B cell (primary cell): ENCODE measurements around the gene PRKACA. TPM values are rescaled to one million over a fixed set of nuclear protein-coding genes. Genes with fewer than 3 reads are reported as not detected.

Experiments used
- ATAC-seq: fragments of 200-7000 bp; cut with Tn5 transposase; one replicate; pipeline ENCODE4 v1.10.0; 2021; ENCODE audit warnings: low read depth, mild to moderate bottlenecking, moderate number of reproducible peaks, moderate library complexity
- CTCF ChIA-PET: fragments of 350-600 bp; sonication (Branson Sonifier 250); formaldehyde crosslinking; loops from one replicate; lab custom pipeline; 2021; ENCODE audit warnings: antibody characterized with exemption, inconsistent platforms; lab: Charles Lee
- POLR2A ChIA-PET: fragments of 350-600 bp; sonication (Branson Sonifier 250); formaldehyde crosslinking; loops from one replicate; lab custom pipeline; 2021; ENCODE audit warnings: antibody characterized with exemption; lab: Charles Lee
- DNase-seq: peaks from one replicate; pipeline ENCODE4 v3.0.0; 2013
- H2AFZ ChIP-seq: 2 replicates; pipeline ENCODE4 v1.6.1; 2012; ENCODE audit warnings: mild to moderate bottlenecking, low read depth, low read length; ENCODE audit not compliant: insufficient read depth, poor library complexity, severe bottlenecking
- H3K27ac ChIP-seq, 2 donors: 1 replicate in 1 of 2; 2 replicates in 1 of 2; pipeline ENCODE4 v1.5.1; 2012 to 2013; ENCODE audit warnings: low read length in 2 of 2, mild to moderate bottlenecking in 2 of 2, moderate library complexity in 1 of 2
- H3K27me3 ChIP-seq, 4 experiments: fragments of 200-600 bp in 1 of 4; sonication (generic) in 1 of 4; replicated peaks in 1 of 4; 1 replicate in 2 of 4; 2 replicates in 2 of 4; pipeline versions ENCODE4 v1.6.1 to v1.7.0; 2013 to 2016; ENCODE audit warnings: low read length in 3 of 4, mild to moderate bottlenecking in 2 of 4, mixed read lengths in 1 of 4, moderate library complexity in 1 of 4; ENCODE audit not compliant: insufficient read depth in 4 of 4, control insufficient read depth in 3 of 4; ENCODE audit errors: control extremely low read depth in 1 of 4
- H3K36me3 ChIP-seq, 2 experiments: replicated peaks in 1 of 2; 1 replicate in 1 of 2; 2 replicates in 1 of 2; pipeline versions ENCODE4 v1.6.1 to v1.7.1; 2013; ENCODE audit warnings: low read length in 1 of 2; ENCODE audit not compliant: insufficient read depth in 2 of 2, control insufficient read depth in 1 of 2; ENCODE audit errors: control extremely low read depth in 1 of 2, extremely low read depth in 1 of 2
- H3K4me1 ChIP-seq, 2 donors: fragments of 200-600 bp in 1 of 2; sonication (generic) in 1 of 2; 1 replicate in 1 of 2; 2 replicates in 1 of 2; pipeline versions ENCODE4 v1.5.1 to v1.6.1; 2013 to 2017; ENCODE audit warnings: low read length in 2 of 2; ENCODE audit not compliant: control insufficient read depth in 2 of 2, insufficient read depth in 2 of 2
- H3K4me2 ChIP-seq: replicated peaks from 2 replicates; pipeline ENCODE3; 2012; ENCODE audit warnings: mild to moderate bottlenecking, low read depth, low read length; ENCODE audit not compliant: poor library complexity, severe bottlenecking
- H3K4me3 ChIP-seq, 5 experiments: fragments of 200-600 bp in 1 of 5; sonication (generic) in 1 of 5; 1 replicate in 3 of 5; 2 replicates in 2 of 5; pipeline versions ENCODE4 v1.5.1 to v1.7.0; 2011 to 2016; ENCODE audit warnings: low read length in 4 of 5, mild to moderate bottlenecking in 4 of 5, low read depth in 2 of 5, control low read depth in 1 of 5, moderate library complexity in 1 of 5; ENCODE audit not compliant: insufficient read depth in 1 of 5; ENCODE audit errors: control extremely low read depth in 1 of 5, extremely low read depth in 1 of 5
- H3K79me2 ChIP-seq: fragments of 200-600 bp; sonication (generic); one replicate; pipeline ENCODE4 v1.6.0; 2016; ENCODE audit warnings: low read length; ENCODE audit not compliant: control insufficient read depth, insufficient read depth
- H3K9ac ChIP-seq: fragments of 200-600 bp; sonication (generic); 2 replicates; pipeline ENCODE4 v1.6.1; 2017; ENCODE audit warnings: mild to moderate bottlenecking, low read length, moderate library complexity
- H3K9me3 ChIP-seq, 3 donors: one replicate each; pipeline versions ENCODE4 v1.6.1 to v1.7.1; 2013; ENCODE audit warnings: low read length in 2 of 3; ENCODE audit not compliant: control insufficient read depth in 2 of 3, insufficient read depth in 1 of 3; ENCODE audit errors: control extremely low read depth in 1 of 3
- H4K20me1 ChIP-seq: 2 replicates; pipeline ENCODE4 v1.6.0; 2012; ENCODE audit warnings: mild to moderate bottlenecking, low read length; ENCODE audit not compliant: insufficient read depth, control insufficient read depth, poor library complexity, severe bottlenecking
- H3K27ac Mint-ChIP-seq: one replicate; pipeline ENCODE4 v1.8.0; 2021; ENCODE audit warnings: mixed read lengths
- H3K27me3 Mint-ChIP-seq: one replicate; pipeline ENCODE4 v1.8.0; 2021; ENCODE audit warnings: mixed read lengths
- H3K4me1 Mint-ChIP-seq: one replicate; pipeline ENCODE4 v1.8.0; 2021; ENCODE audit warnings: mixed read lengths
- H3K4me3 Mint-ChIP-seq: one replicate; pipeline ENCODE4 v1.8.0; 2021; ENCODE audit warnings: mixed read lengths
- H3K9me3 Mint-ChIP-seq: one replicate; pipeline ENCODE4 v1.8.0; 2022; ENCODE audit warnings: mixed read lengths; ENCODE audit not compliant: insufficient read depth
- EZH2 ChIP-seq: IDR thresholded peaks from 2 replicates; pipeline ENCODE4 v1.6.1; 2012; ENCODE audit warnings: borderline replicate concordance, low read depth, mild to moderate bottlenecking, moderate library complexity, low read length; ENCODE audit not compliant: insufficient read depth, poor library complexity, severe bottlenecking
- WGBS: methylation state at CpG from one replicate; pipeline ENCODE4 v1.1.5; 2013; ENCODE audit warnings: missing lambda C conversion rate; ENCODE audit not compliant: insufficient coverage; 5-methylcytosine and 5-hydroxymethylcytosine counted together
- intact Hi-C: fragments of 100-400 bp; cut with micrococcal nuclease; formaldehyde crosslinking; loops from one replicate; pipeline ENCODE4 v1.10.0; 2022
- polyA plus RNA-seq: library from polyadenylated mRNA; depleted of rRNA; stranded (reverse); fragments of >200 nt; gene quantifications from 2 replicates; pipeline ENCODE4 v1.2.3, GENCODE V29; 2012
- total RNA-seq, 2 donors: library from RNA; stranded (reverse); fragments of 120-200 nt in 1 of 2; gene quantifications; 1 replicate in 1 of 2; 2 replicates in 1 of 2; pipeline versions ENCODE4 v1.2.3 to v1.2.4, GENCODE V29; 2013 to 2022
- TF ChIP-seq, protein P1 (sequence below): fragments of 200-600 bp; IDR thresholded peaks from one replicate; pipeline ENCODE4 v1.8.0; 2022; ENCODE audit warnings: antibody characterized with exemption, mild to moderate bottlenecking

The PRKACA gene
- total and polyA plus RNA-seq, 2 donors (not counting 1 experiment from before 2014, with no cell fraction given) = 36.8 to 43.0 TPM

- Histone ChIP-seq H3K79me2 (peaks cover 4% of the 10 kb centered on the region), H3K36me3 (no peaks in the 10 kb centered on the region), H3K4me1 (peaks cover 14 to 18% of the 10 kb centered on the region in 2 donors), H3K27me3 (no peaks in the 10 kb centered on the region), H2AFZ (peak overlapping the region; percentile 84), H3K27ac (peak overlapping the region; percentile 29 to 85), H4K20me1 (no peaks in the 10 kb centered on the region), H3K4me2 (peak overlapping the region; percentile 99), H3K9me3 (no peaks in the 10 kb centered on the region), H3K9ac (peak overlapping the region; percentile 89), H3K4me3 (peak overlapping the region; percentile 65 to 89 (median 77))
- peak overlapping the region; percentile 96 for H3K27ac Mint-ChIP-seq
- H3K9me3 Mint-ChIP-seq = no peaks in the 10 kb centered on the region
- TF ChIP-seq, protein P1, sequence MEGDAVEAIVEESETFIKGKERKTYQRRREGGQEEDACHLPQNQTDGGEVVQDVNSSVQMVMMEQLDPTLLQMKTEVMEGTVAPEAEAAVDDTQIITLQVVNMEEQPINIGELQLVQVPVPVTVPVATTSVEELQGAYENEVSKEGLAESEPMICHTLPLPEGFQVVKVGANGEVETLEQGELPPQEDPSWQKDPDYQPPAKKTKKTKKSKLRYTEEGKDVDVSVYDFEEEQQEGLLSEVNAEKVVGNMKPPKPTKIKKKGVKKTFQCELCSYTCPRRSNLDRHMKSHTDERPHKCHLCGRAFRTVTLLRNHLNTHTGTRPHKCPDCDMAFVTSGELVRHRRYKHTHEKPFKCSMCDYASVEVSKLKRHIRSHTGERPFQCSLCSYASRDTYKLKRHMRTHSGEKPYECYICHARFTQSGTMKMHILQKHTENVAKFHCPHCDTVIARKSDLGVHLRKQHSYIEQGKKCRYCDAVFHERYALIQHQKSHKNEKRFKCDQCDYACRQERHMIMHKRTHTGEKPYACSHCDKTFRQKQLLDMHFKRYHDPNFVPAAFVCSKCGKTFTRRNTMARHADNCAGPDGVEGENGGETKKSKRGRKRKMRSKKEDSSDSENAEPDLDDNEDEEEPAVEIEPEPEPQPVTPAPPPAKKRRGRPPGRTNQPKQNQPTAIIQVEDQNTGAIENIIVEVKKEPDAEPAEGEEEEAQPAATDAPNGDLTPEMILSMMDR = peak; percentile 10
- no peak for TF ChIP-seq EZH2
- ChIA-PET POLR2A (interaction anchor here (0.7 to 1.4 kb wide), 4 partner anchors 10 to 336 kb away, joined by 3 to 4 read pairs (median 4); partner anchors contain the start of genes IL27RA and RFX1), CTCF (interaction anchor here (0.5 to 4.2 kb wide), 13 partner anchors 8 to 1459 kb away, joined by 3 to 22 read pairs (median 3); partner anchors contain the start of genes ASF1B and MISP3)
- 25% methylated on average over 23 of the region's 24 CpGs for WGBS
- intact Hi-C loops = loop anchor here (1.0 to 5.0 kb wide), 7 partner anchors 9 to 335 kb away; partner anchors contain the start of genes ASF1B, BRME1, CC2D1A and DDX39A
- H3K4me3 Mint-ChIP-seq = peak overlapping the region; percentile 96
- DNase-seq (peak; percentile 71), ATAC-seq (no peak)
- H3K4me1 Mint-ChIP-seq = peaks cover 12% of the 10 kb centered on the region
- H3K27me3 Mint-ChIP-seq = no peaks in the 10 kb centered on the region
These were observed 35.5 kb downstream of the PRKACA start for GRCh38 chr19:14081797-14082674.
